ENCODE measurements around the gene KIF17. TPM values are rescaled to one million over a fixed set of nuclear protein-coding genes. Genes with fewer than 3 reads are reported as not detected.

KIF17 gene
- polyA plus RNA-seq, 1 of the 3 experiments (the other 2 are of a cell fraction), result 4.3 TPM

GRCh38 chr1:20742671-20743070 lies 24.9 kb upstream of the KIF17 start (continued):
- TF ChIP-seq, protein P1, sequence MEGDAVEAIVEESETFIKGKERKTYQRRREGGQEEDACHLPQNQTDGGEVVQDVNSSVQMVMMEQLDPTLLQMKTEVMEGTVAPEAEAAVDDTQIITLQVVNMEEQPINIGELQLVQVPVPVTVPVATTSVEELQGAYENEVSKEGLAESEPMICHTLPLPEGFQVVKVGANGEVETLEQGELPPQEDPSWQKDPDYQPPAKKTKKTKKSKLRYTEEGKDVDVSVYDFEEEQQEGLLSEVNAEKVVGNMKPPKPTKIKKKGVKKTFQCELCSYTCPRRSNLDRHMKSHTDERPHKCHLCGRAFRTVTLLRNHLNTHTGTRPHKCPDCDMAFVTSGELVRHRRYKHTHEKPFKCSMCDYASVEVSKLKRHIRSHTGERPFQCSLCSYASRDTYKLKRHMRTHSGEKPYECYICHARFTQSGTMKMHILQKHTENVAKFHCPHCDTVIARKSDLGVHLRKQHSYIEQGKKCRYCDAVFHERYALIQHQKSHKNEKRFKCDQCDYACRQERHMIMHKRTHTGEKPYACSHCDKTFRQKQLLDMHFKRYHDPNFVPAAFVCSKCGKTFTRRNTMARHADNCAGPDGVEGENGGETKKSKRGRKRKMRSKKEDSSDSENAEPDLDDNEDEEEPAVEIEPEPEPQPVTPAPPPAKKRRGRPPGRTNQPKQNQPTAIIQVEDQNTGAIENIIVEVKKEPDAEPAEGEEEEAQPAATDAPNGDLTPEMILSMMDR (IDR thresholded peaks at IDR 0.05), result no peak
- no peak for TF ChIP-seq SIN3A (IDR thresholded peaks at IDR 0.05; ENCODE audit: borderline replicate concordance, low read depth, low read length)
- no peak for TF ChIP-seq NRF1 (IDR thresholded peaks at IDR 0.05; ENCODE audit: low read depth, low read length)
- no peak for TF ChIP-seq RAD21 (IDR thresholded peaks at IDR 0.05; ENCODE audit: low read length)

DNA sequence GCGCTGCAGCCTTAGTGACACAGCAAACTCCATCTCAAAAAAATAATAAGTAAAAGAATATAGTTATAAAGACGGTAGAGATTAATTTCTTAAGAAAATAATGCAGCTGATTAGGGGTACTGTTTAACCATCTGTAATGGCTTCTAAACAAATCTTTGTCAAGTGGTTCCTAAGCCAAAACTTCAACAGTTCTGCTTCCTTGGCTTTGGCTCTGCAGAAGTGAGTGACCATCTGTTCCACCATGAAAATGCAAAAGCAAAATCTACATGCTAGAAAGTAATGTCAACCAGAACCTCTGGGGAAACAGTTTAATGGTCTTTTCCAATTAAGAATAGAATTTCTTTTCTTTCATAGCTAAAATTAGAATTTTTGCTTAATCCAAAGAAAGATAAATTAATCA lies 23.0 kb upstream of the KIF17 start:
- 92% methylated on average over 2 of the region's 2 CpGs for WGBS (ENCODE audit: low lambda C conversion rate)
- peaks cover under 1% of the 10 kb centered on the region; the same call in 1 of the 2 replicates for H3K79me2 ChIP-seq (ENCODE audit: insufficient read depth)
- no peaks in the 10 kb centered on the region for H3K9me2 ChIP-seq
- TF ChIP-seq TEAD4 (IDR thresholded peaks at IDR 0.05; ENCODE audit: borderline replicate concordance, insufficient read depth), result no peak
- no peak for TF ChIP-seq REST (IDR thresholded peaks at IDR 0.05; ENCODE audit: low read depth, low read length)
- no peak for TF ChIP-seq FOXM1 (IDR thresholded peaks at IDR 0.05; ENCODE audit: low read depth)
- TF ChIP-seq NRF1 (IDR thresholded peaks at IDR 0.05; ENCODE audit: low read depth, low read length), result no peak
- TF ChIP-seq SIN3A (IDR thresholded peaks at IDR 0.05; ENCODE audit: borderline replicate concordance, low read depth, low read length), result no peak
- no peak for TF ChIP-seq MEF2A (IDR thresholded peaks at IDR 0.05; ENCODE audit: borderline replicate concordance, low read depth)
- no peak for TF ChIP-seq GABPA (IDR thresholded peaks at IDR 0.05; ENCODE audit: low read depth)
- TF ChIP-seq ELF1 (IDR thresholded peaks at IDR 0.05), result no peak
- TF ChIP-seq RXRA (IDR thresholded peaks at IDR 0.05; ENCODE audit: borderline replicate concordance, low read depth), result no peak
- no peak for TF ChIP-seq EZH2phosphoT487 (IDR thresholded peaks at IDR 0.05; ENCODE audit: borderline replicate concordance, low read depth)
- TF ChIP-seq TAF1 (IDR thresholded peaks at IDR 0.05; ENCODE audit: borderline replicate concordance, low read depth, low read length), result no peak
- no peak for TF ChIP-seq GATA2 (CRISPR knock-in tag; IDR thresholded peaks at IDR 0.05)
- no peak for TF ChIP-seq POLR2AphosphoS5 (IDR thresholded peaks at IDR 0.05; ENCODE audit: low read depth, low read length)
- TF ChIP-seq SMC3 (IDR thresholded peaks at IDR 0.05; ENCODE audit: low read depth, low read length), result no peak
- H3K4me1 ChIP-seq (ENCODE audit: control insufficient read depth in 1 of 2, insufficient read depth in 2 of 2, low read depth in 1 of 2, low read length in 1 of 2), result peaks cover 0 to 17% of the 10 kb centered on the region in 2 experiments; a peak in 2 of 4 replicates
- no peak for DNase-seq
- no peak overlapping the region for H3K4me2 ChIP-seq
- H3K4me3 ChIP-seq (ENCODE audit: low read depth in 2 of 2, low read length in 1 of 2), result no peak overlapping the region
- ChIA-PET POLR2A (no interaction called here), CTCF (interaction anchor here (0.9 kb wide), 1 partner anchor 11 kb away, joined by 3 read pairs; no protein-coding TSS in a partner anchor)
- no peaks in the 10 kb centered on the region for H4K20me1 ChIP-seq (ENCODE audit: insufficient read depth)
- no peak overlapping the region for H2AFZ ChIP-seq (ENCODE audit: low read depth)
- H3F3A ChIP-seq (replicated peaks; ENCODE audit: insufficient read depth), result peaks cover 64% of the 10 kb centered on the region
- H3K9me3 ChIP-seq, result no peaks in the 10 kb centered on the region
- no peak overlapping the region for H3K9ac ChIP-seq
- no peaks in the 10 kb centered on the region for H3K27me3 ChIP-seq (ENCODE audit: insufficient read depth)
- H3K36me3 ChIP-seq (replicated peaks in 1 of 2; ENCODE audit: control insufficient read depth in 1 of 2, insufficient read depth in 2 of 2, low read length in 1 of 2), result peaks cover 67 to 82% of the 10 kb centered on the region in 2 experiments
- H3K27ac ChIP-seq (ENCODE audit: low read depth in 2 of 2, low read length in 1 of 2), result peak overlapping the region in 1 of 2 experiments; percentile 90; a peak in 2 of 4 replicates

Data from SK-N-SH (cell line).